HG03439 (cell line): Measurements from ENCODE around the gene TOM1L1.

Source experiments
- ATAC-seq: cut with Tn5 transposase; IDR thresholded peaks from one replicate; pipeline ENCODE4 v1.9.1; 2021; ENCODE audit warnings: mild to moderate bottlenecking, moderate library complexity; ENCODE audit not compliant: unreplicated experiment

TOM1L1 gene

DNA sequence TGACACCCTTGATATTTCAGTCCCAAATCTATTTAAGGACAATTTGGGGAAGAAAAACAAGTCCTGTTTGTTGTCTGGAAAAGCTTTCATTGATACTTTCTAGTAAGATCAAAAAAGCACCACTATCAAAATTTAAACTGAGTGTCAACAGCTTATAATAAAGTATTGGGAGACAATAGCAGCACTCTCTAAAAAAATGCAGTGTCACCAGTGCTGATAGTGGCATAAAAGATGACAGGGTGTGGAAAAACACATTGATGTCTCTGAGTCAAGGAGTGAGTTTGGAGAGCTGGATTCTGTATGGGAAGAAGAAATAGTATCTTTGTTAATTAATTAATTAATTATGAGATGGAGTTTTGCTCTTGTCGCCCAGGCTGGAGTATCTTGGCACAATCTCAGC is 8.3 kb upstream of the TOM1L1 start:
- no peak for ATAC-seq

DNA sequence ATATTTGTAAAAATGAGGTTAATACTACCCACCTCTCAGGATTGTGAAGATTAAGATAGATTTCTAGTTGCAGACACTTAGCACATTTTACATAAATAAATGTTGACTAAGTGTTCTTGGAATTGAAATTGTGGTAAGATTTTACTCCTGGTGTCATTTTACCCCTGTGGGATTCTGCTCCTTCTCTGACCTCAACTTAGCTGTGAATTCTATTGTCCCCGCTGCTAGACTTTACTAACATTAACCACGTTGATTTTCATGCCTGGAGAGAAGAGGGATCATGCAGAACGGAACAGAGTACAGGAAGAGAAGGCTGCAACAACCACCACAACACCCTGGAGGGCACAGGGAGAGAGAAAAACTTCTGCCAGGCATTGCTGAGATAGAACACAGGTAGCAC is 2.1 kb upstream of the TOM1L1 start:
- no peak for ATAC-seq

DNA sequence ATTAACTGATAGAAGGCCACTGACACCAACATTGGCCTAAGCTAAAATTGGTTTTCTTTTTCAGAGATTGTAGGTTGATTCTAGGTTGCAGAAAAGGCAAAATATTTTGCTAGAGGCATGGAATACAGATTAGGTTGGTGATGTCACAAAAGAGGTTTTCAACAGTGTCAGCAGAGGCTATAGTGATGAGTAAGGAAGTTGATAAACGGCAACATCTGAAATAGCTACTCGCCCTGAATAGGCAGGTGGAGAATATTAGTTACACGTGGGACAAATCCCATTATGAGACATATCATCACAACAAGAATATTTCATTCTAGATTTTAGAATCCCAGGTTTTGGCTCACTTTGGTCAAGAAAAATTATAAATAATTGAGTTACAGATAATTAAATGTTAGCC is 1.5 kb upstream of the TOM1L1 start:
- ATAC-seq = no peak

GRCh38 chr17:54899721-54900456 is 763 bp upstream of the TOM1L1 start:
- ATAC-seq = no peak

DNA sequence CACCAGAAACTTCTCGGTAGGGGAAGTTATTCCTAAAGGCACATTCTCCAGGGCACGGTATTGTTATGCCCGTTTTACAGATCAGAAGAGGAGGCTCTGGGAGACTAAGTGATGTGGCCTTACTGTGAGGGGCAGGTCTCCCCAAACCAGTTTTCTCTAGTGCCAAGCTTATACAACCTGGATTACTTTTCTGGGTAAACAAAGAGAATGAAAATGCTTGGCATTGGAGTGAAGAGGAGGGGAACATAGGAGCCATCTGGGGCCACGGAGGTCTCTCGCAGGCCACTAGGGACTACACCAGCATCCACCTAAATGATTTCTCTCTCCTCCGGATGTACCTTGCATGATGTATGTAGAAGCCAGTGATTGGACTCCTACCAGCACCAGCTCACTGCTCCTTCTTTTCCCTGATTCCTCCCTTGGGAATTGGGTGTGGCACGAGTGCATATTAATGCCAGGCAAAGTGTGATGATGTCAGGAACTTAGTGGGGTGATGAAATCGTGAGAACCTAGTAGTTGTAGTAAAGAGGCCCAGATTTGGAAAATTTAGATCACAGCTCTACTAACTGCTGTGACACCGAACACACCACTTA is 674 bp downstream of the TOM1L1 start:
- ATAC-seq = no peak

DNA sequence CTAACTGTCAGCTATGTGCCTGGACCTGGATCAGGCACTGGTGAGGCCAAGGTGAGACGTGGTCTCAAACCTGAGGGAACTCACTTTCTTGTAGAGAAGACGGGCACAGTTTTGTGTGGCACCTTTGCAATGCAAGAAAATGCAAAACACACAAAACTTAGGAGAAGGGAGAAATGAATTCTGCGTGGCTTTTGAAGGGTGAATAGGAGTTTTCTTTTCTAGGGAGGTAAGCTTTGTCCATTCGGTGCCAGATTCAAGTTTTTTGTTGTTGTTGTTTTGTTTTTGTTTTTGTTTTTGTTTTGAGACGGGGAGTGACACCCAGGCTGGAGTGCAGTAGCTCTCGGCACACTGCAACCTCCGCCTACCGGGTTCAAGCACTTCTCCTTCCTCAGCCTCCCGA is 1.4 kb downstream of the TOM1L1 start:
- no peak for ATAC-seq

DNA sequence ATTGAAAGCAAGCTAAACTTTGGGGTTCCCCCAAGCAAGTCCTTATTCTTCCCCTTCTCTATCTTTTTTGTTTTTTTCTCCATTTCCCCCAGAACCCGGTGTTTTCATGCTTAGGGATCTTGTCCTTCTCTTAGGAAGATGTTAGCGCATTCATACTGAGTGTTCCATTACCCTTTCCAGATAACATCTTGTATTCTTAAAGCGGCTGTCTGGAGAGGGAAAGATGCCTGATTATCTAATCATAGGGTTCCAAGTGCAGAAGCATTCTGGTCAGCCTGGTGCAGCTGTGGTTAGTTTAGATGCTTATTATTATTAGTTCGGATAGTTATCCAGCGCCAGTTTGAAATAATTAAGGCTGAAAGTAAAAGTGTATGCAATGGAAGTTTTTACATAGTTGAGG is 2.0 kb downstream of the TOM1L1 start:
- no peak for ATAC-seq

DNA sequence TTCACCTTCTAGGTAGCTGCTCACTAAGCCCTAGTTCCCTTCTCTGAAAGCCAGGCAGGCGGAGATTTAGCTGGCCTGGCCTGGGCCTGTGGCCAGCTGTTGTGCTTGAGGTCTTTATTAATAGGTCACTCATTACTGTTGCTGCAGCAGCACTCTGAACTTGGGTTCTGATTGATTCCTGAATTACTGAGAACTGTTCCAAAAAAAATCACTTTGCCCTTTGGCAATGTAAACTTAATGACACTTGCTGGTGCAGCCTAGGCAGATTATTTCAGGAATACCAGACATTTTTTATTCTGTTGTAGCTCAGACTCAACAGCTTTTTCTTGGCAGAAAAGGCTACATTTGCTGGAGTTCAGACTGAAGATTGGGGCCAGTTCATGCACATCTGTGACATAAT is 2.7 kb downstream of the TOM1L1 start:
- ATAC-seq = no peak

- ATAC-seq = no peak
These were observed 6.0 kb downstream of the TOM1L1 start for GRCh38 chr17:54906683-54907082.

DNA sequence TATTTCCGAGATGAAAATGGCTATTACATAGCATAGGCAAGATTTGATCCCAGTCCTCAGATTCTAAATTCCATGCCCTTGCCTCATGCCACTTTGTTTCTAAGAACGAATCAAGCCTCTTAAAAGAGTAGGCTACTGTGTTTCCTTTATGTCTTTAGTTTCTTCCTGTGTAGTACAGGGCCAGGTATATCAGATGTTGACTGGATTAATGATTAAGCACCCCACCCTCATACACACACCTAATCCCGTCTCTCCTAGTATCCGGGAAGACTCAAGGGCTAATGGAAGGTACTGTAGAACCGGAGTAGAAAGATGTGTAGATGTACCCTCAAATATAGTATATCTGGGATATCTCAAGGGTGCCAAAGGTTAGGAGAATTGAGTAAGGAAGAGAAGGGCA is 6.7 kb downstream of the TOM1L1 start:
- ATAC-seq = no peak

DNA sequence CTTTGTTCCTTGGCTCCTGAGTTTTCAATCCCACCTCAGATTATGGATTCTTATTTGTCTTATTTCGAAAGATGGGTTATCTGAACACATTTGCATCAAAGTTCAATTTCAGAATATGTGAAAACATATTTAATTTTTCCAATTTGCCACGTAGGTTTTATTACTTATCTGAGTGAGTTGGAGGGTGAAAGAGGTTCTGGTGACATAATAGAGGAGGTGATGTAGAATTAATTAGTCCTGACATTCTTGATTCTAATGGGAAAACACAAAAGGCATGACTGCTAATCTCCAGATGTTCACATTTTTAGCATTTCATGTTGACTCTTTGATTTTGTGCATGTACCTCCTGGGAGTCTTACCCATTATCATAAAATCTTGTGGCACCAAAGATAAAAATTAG is 9.1 kb downstream of the TOM1L1 start:
- no peak for ATAC-seq

GRCh38 chr17:54916721-54917120 is 16.1 kb downstream of the TOM1L1 start:
- no peak for ATAC-seq

DNA sequence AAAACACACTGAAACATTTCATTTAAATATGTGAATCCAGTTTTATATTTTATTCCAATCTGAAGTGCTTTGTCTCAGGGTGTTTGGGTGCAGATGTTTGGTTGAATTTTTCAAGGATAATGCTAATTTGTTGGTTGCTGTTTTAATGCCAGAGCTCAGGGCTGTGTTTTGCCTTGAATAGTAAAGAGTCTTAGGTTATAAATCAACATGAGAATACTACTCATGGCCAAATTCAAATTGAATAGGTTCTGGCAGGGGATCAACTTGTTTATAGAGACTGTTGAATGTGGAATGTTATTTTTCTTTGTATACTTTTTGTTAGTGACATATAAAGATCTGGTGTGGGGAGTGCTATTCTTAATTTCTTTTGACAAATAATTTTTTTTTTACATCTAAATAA is 18.8 kb downstream of the TOM1L1 start:
- ATAC-seq = no peak

DNA sequence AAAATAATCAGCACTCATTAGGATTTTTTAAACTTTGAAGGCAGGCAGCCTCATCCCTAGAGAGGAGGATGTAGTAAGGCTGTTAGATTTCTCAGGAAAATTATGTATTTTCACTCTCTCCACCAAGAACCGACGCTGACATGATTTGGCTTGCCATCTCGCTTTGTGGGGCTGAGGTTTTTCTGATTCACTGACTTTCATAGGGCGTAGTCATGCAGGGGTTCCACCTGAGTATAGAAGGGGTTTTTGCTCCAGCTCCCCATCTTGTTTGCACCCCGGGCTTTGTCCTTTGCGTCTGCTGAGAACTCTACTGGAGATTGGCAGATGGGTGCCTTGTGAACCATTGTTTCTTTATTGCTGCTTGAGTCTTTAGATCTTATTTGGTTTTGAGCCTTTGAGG is 20.2 kb downstream of the TOM1L1 start:
- ATAC-seq = no peak

GRCh38 chr17:54924405-54924804 is 23.8 kb downstream of the TOM1L1 start:
- ATAC-seq = no peak

DNA sequence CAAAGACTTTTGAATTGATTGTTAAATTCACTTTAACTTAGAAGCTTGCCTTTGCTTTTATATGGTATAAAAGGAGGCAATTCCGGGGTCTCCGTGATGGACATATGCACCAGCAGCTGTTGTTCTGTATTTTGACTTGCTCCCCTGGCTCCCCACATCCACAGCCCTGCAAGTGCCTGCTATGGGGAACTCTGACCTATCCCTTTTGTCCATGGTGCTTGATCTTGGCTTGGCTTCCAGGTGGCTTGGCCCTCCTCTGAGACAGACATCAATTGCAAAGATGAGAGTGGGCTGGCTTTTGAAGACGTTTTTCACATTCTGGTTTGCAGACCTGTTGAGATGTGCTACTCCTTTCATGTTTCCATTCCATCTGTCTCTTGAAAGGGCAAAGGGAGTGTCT is 26.9 kb downstream of the TOM1L1 start:
- ATAC-seq = no peak

- no peak for ATAC-seq
These were observed 32.1 kb downstream of the TOM1L1 start for GRCh38 chr17:54932711-54933110.

DNA sequence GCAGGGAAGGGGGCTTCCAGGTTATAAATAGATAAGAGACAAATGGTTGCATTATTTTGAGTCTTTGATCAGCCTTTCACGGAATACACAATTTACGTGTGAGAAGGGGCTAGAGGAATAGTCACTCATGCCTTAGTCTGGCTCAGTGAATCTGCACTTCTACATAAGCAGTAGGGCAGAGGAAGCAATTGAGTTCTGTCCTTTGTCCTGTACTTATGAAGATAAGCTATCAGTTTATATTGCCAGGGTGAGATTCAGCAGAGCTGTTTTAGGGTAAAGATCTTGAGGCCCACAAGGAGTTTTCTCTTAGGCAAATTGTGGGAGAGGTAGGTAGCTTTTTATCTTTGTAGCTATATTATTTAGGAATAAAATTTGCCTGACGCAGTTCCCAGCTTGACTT is 33.3 kb downstream of the TOM1L1 start:
- no peak for ATAC-seq

DNA sequence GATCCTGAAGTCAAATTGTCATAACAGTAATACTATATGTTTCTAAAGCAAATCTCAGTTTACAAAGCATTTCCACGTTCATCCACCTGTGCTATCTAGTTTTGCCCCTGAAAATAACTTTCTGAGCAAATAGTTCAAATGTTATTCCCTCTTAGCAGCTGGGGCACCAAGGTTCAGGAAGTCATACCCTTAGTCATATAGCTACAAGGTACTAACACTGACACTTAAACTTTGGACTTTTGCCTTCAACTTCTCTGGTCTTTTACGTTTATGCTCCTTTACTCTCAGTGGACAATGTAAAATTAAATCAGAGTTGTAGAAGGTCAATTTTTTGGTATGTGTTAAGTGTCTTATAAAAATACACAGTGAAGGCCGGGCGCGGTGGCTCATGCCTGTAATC is 34.8 kb downstream of the TOM1L1 start:
- no peak for ATAC-seq

DNA sequence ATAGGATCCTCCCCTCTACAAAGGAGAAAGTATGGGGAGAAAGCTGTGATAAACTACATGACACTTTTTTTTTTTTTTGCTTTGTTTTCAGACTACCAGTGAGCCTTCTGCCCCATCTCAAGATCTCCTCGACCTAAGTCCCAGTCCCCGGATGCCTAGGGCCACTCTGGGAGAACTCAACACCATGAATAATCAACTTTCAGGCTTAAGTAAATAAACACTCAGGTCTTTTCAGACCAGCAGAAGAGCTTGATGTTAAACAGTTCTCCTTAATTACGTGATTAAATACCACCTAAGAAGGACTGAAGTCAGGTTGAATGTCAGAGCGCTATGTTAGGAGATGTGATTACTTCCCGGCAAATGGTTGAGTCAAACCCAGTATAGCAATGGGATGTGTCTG is 36.4 kb downstream of the TOM1L1 start:
- no peak for ATAC-seq

- no peak for ATAC-seq
These were observed 36.8 kb downstream of the TOM1L1 start for GRCh38 chr17:54937426-54937825.

- no peak for ATAC-seq
These were observed 40.6 kb downstream of the TOM1L1 start for GRCh38 chr17:54941285-54941684.

DNA sequence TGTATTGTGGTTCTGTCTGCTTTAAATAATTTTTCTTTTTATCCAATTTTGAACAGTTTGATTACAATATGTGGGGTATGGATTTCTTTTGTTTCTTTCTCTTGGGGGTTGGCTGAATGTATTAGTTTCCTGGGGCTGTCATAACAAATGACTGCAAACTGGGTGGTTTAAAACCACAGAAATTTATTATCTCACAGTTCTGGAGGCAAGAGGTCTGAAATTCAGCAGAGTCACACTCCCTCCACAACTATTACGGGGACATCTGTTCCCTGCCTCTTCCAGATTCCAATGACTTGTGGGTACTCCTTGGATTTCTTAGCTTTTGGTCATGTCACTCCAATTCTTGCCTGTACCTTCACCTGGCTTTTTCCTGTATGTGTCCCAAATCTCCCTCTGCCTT is 44.1 kb downstream of the TOM1L1 start:
- no peak for ATAC-seq
